ENCODE measurements around the gene NCS1.

Gene NCS1

DNA sequence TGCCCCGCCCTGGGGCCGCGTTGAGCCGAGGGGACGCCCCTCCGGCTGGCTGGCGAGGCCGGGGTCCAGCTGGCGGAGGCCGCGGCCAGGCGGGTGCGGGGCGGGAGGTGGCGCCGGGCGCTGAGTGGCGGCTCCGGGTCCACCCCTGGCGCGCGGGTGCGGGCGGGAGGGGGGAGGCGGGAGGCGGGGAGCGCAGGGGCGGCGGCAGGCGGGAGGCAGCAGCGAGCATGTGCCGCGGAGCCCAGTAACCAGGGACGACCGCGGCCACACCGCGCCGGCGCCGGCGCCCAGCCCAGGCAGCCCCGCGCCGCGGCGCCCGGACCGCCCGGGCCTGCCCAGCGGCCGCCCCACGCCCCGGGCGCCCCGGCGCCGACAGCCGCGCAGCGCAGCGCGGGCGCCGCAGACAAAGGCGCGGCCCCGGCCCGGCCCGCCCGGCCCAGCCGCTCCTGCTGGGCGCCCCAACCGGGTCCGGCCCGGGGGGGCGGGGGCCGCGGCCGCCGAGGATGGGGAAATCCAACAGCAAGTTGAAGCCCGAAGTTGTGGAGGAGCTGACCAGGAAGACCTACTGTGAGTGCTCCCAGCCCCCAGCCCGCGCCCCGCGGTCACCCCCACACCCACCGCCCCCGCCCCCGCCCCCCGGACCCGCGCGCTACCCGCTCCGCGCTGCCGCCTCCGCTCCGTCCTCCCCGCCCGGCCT, at the start of gene NCS1:
Gene NCS1 (plus strand): TSS at position 244 of the 697 bp plus-strand sequence. CDS start 260 bp downstream, at position 504.
- DNase-seq: peak; percentile 62 to 65

DNA sequence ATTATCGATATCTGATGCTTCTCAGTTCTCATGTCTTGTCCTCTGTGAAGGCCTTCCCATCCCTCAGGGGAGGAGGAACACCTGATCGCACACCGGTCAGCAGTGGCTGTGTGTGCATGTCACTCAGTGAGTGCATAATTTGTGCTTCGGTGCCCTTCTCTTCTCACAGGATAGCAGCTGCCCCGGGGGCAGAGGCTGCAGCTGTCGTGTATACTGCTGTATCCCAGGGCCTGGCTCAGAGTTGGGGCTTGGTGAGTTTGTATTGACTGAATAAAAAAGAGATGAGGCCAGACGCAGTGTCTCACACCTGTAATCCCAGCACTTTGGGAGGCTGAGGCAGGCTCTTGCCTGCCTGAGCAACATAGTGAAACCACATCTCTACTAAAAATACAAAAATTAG, 49.7 kb upstream of the NCS1 start:
- no peak for DNase-seq

DNA sequence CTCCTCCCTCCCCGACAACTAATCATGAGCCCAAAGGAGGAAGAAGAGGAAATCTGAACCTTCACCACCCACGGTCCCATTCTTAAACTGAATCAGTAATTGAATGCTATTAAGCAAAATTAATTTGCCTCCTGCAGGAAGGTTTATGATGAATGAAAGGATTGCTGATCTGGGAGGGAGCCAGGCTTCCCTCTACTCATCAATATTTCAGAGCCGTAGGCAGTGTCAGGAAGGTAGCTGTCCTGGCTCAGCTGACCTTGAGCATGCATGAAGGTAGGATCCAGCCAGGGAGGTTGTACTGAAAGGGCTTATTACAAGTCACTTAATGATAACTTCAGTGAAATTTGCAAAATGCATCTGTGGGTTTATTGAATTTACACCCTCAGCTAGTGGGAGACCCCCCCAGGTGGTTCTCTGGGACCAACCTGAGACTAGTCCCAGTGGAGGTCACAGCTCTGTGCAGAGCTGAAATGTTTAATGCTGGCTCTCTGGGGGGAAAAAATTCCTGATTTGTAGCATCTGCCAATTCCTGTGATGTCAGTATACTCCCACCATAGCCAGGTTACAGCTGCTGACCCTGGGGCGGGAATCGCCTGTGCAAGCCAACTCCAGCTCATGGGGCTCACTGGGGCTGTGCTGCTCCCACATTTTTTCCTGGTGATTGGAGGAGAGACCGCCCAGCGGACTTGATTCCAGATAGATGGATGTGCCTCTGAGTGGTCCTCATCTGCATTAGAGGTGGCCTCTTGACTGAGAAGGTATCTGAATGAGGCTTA, 47.9 kb upstream of the NCS1 start:
- DNase-seq: no peak

DNA sequence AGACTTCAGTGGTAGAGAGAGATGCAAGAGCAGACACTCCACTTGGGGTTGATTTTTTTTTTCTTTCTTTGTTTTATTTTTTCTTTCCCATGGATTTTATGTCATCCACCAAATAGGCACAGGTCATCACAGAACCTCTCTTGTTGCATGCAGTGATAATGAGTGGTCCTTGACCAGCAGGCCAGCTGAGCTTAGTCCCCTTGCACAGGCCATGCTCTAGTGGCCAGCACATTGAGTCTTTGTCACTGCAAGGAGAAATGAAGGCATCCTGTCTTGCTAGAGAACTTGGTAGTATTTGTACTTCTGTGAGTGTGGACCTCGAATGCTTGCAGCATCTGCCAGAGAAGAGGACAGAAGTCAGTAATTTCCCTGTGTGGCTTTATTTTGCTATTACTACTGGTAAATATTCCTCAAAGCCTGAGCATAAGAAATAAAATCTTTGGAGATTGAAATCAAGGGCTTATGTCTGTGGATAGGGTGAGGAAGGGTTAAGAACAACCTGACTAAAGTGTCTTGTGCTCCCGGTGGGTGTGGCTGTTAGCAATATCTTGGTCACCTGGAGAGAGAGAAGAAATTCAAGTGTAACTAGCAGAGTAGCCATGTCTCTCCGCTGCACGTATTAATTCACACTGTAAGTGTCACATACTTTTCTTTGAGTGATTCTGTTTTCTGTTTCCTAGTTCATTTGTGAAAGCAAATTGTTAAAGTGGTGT, 45.3 kb upstream of the NCS1 start:
- no peak for DNase-seq

DNA sequence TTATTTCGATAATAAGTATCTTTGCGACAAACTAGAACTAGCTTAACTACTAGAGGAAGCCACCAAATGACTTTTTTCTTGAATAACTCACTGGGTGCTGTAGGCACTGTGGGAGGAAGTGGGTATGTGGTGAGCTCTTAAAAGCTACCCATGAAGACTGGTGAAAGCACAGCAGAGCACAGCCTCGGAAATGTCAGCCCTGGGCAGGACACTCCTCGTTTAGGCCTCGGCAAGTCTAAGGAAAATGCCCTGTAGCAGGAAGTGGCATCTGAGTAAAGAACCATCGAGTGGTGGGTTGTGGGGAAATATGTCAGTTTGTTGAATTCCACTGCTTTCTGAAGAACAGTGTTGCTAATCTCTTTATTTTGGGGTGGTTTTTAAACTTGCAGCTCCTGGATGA, 44.0 kb upstream of the NCS1 start:
- DNase-seq: peak; percentile 41 to 79

DNA sequence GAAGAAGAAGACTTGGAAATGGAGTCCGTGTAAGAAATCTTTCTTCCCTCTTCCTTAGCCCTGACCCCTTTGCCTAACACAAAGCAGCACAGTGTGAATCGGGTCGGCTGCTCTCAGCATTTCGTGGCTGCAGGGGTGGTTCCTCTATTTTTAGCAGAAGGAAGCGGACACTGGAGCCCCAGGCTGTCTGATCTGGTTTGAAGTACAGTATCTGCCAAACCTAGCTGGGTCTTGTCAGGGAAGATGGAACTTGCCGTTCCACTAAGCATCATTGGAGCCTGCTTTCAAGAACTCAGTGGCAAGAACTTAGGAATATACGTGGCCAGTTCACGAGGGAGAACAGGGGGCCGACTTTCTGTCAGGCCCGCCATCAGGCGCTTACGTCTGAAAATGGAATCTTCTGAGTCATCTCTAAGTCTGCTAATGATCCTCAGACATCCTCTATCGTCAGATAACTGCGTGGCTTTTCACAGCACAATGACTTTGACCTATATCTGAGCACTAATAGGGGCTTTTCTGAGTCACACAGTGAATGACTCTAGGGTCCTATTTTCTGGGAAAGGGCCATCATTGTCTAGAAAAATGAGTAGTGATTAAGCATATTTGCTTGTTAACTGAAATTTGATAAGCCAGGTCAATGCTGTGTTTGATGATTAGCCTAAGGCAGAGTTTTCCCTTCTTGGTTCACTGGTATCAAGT, 43.3 kb upstream of the NCS1 start:
- DNase-seq: peak; percentile 25 to 72

DNA sequence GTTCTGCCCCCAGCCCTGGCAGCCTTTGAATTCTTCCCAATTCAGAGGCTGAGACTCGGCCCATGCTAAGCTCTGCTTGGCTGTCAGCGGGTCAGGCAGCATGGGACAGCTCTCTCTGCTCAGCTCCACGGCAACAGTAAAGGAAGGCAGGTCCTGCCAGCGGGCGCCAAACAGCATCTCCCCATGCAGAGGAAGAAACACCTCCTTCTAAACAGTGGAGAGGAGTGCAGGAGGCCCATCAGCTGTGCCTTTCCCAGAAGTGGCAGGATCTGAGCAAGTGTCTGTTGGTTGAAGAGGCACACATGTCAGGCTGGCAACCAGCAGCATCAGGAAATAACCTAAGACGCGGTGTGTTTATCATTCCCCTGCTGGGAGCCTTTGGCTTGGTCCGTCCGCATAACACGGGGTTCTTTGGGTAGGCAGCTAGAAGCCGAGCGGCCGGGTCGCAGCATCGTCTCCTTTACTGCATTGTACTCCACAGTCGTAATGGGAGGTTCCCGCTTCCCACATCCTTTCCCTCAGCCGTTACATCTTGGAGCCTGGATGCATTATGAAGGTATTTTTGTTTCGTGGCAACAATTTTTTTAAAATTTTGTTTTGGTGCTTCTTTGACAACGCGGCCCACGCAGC, 42.7 kb upstream of the NCS1 start:
- peak in 1 of 2 experiments; percentile 43 for DNase-seq

DNA sequence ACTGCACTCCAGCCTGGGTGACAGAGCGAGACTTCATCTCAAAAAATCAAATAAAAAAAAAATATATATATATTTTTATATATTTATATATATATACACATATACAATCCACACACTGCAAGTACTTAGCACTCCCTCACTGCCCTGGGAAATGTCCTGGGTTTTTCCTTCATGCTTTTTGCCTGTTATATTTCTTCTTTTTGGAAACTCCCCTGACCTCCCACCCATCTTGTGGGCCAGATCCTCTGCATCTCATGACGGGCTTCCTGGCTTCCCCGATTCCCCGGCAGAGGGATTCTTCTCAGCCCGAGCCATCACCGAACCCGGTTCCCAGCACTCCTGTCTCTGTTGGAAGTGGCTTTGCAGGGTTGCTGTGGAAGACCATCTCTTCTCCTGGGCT, 39.5 kb upstream of the NCS1 start:
- no peak for DNase-seq

DNA sequence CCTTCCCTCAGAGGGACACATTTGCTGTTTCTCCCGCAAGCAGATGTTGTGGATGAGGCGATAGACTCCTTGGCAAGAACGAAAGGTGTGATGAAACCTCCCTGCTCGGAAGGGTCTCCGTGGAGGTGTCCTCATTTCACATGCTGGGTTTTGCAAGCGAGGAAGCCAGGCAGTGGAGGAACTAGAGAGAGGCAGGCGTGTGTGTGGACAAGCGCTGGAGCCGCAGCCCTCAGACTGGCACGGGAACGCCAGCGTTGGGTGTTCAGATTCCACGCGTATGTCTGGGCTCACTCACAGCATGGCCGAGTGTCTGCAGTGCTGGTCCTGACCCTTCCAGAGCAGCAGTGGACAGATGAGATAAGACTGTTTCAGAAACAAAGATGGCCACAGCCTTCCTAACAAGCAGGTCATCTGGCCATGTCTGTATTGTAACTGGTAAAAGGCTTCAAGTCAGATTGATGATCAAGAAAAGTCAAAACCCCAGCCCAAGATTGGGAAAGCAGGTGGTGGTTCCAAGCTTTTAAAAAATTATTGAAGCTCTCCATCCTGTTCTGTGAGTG, 35.0 kb upstream of the NCS1 start:
- DNase-seq: no peak

DNA sequence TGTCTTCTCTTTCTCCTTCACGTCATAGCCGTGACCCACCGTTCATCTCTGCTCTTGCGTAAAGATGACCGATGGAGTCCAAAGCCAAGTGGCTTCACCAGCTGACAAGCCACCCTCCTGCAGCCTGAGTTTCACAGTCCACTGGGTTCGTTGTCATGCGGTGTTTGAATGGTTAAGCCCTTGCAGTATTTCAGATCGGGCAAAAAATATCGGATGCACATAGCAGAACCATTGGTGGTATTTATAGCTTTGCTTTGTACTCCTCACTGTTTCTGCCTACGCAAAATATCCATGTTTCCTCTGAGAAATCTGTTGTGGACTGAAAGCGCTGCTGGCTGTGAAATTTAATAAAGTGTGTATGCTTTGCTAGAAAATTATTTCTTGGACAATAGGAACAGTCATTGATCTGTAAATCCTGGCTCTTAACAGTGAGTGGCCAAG, 34.5 kb upstream of the NCS1 start:
- no peak for DNase-seq

DNA sequence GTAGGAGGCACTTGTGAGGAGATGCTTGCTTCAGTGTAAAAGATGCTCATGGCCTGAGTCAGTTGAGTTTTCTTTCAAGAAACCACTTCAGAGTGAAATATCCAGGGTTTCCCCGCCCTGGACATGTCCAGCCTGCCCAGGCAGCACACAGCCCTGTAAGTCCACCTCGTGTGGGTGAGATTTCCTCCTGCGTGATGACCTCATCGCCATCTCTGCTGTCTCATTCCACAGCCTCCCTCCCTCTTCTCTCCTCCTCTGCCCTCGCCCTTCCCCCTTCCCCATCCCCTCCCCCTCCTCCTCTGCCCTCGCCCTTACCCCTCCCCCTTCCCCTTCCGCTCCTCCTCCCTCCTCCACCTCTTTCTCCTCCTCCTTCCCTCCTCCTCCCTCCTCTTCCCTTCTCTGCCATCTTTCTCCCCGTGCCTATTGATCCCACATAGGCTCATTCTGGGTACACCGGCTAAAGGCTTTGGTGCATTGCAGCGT, 34.0 kb upstream of the NCS1 start:
- no peak for DNase-seq

DNA sequence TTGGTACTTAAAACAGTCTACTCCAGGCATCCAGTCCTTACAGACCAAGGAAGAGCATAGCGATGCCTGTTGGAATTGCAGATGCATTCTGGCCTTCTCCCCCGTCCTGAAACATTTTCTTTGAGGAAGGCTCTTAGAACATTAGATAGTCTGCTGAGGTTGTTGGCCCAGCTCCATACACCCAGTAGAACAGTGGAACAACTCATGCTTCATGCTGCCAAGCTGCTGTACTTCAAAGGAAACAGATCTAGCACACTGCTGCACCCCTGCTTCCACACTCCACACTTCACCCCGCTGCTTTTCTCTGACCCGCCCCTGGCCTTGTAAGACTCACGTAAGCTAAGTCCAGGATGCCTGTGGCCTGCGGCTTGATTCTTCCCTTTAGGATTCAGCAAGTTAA, 33.4 kb upstream of the NCS1 start:
- DNase-seq: peak in 1 of 2 experiments; percentile 18

DNA sequence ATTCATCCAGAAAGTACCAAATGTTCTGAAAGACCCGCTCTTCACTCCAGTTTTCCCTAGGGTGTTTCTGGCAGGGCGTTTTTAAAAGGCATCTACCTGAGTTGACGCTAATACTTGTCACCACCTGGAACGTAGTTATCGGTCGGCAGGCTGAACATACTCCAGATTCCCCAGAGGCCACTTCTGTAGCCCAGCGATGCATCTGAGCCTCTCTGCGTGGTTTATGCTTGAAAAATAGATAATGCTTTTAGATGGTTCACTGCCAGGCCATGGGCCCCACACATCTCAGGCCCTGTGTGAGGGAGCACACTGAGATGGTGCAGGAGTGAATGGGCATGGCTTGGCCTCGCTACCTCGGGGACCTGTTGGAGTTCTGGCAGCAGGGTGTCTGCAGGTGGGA, 33.0 kb upstream of the NCS1 start:
- no peak for DNase-seq

DNA sequence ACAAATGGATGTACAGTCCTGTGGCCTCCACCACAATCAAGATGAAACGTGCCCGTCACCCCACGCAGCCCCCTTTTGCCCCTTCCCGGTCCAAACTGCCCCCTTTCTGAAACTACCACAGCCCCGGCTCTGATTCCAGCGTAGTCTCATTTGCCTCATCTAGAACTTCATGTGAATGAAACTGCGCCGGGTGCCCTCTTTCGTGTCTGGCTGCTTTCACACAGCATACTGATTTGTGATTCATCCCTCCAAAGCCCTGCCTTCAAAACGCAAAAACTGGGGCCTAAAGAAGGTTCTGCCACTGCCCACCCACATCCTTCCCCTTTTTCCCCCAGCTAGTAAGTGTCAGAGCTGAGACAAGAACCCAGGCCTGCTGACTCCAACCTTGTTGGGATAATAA, 31.5 kb upstream of the NCS1 start:
- DNase-seq: peak; percentile 15 to 18

DNA sequence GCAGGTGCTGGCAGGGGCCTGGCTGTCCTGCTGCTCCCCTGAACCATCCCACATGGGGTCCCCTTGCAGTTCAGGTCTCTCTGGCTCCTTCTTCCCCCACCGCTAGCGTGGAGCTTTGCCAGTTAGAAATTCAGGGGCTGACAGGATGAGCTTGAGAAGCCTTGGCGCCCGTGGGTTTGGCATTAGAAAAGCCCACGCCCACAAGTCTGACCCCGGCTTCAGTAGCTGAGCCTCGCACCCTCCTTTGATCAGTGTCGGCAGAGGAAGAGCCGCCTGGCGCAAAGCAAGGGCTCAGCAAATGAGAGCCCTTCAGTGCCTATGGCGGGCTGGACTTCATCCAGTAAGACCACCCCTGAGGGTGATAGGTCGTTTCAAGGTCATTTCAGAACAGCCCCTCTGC, 30.1 kb upstream of the NCS1 start:
- no peak for DNase-seq

DNA sequence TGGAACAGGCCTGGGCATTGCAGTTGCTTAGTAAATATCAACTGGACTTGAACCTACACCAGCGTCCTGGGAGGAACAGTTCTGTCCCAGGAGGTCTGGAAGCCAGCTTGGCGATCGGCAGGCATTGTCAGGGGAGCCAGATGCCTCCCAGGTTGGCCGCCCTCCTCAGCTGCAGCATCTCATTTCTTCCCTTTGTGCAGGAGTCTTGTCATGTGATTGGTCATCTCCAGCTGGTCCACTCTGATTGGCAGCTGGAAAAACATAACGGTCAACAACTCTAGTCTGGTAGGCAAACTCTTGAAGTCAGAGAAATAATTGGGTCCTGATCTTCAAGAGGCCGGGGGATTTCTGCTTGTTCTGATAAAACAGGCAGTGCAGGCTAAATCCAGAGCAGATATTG, 29.6 kb upstream of the NCS1 start:
- no peak for DNase-seq

DNA sequence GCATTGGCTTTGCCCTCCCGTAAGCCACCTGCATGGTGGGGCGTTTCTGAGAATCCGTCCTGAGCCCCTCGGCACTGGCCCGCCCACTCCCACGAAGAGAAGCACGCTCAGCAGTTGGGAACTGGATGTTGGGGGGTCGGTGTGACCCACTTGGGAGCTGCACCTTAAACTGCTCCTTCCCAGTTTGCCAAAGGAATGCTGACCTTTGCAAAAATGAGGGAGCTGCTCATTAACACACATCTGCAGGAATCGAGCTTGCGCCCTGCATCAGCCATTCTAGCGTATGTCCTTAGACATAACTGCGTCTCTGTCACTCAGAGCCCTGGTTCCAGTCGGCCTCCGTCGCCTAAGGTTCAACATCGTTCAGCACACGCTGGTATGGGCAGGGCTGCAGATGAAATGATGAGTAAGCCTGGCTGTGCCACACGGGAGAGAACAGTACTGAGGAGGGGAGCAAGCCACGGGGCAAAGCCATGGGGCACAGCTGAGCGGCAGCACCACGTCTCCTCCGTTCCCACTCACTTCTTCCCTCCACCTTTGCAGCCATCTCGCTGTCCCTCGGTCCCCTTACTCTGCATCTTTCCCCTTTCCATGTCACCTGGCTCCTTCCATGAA, 28.8 kb upstream of the NCS1 start:
- DNase-seq: no peak

DNA sequence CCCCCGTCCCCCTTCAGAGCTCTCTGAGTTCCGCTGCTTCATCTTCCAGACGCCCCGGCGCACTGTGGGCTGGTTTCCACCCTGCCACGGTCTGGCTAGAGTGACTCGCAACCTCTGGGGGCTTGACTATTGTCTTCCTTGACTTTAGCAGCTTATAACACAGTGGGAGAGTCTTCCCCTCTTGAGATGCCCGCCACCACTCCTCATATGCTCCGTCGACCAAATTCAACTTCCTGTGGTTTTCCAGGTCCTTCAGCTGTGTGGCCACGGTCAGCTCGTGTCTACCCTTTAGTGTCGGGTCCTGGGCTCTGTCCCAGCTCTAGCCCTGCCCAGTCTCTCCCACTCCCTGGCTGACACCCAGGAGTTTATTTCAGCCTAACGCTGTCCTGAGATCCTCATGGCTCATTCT, 28.2 kb upstream of the NCS1 start:
- DNase-seq: peak in 1 of 2 experiments; percentile 35

DNA sequence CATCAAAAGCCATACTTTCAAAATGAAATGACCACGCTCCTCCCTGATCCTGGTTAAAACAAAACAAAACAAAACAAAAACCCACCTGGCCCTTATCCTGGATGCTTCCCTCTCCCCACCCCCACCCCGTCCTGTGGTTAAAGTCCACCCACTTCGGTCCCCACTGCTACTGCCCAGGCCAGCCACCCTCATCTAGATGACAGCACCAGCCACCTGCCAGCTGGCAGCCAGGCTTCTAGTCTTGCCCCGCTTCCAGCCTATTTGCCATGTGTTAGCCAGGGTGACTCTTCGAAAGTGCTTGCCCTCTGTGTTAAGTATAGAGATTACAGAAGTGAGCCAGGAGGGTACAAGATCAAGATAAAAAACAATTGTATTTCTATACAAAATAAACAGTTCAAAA, 27.5 kb upstream of the NCS1 start:
- DNase-seq: no peak

DNA sequence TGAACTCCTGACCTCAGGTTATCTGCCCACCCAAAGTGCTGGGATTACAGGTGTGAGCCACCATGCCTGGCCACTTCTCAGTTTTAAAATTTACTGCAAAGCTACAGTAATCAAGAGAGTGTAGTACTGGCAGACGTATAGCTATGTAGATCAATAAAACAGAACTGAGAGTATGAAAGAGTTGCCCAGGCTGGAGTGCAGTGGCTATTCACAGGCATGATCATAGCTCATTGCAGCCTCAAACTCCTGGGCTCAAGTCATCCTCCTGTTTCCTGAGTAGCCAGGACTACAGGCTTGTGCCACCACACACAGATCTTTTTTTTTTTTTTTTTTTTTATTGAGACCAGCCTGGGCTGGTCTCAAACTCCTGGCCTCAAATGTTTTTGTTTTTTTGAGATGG, 26.5 kb upstream of the NCS1 start:
- DNase-seq: no peak

DNA sequence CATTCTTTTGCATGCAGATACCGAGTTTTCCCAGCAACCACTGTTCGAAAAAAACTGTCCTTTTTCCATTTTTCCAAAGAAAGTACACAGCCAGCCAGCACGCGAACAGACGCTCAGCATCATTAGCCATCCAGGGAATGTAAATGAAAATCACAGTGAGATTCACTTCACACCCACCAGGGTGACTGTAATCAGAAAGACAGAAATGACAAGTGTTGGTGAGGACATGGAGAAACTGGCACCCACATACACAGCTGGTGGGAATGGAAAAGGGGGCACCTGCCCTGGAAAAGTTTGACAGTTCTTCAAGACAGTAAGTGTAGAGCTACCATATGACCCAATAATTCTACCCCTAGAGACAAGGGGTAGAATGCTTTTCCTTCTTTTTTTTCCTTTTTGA, 25.0 kb upstream of the NCS1 start:
- DNase-seq: no peak

DNA sequence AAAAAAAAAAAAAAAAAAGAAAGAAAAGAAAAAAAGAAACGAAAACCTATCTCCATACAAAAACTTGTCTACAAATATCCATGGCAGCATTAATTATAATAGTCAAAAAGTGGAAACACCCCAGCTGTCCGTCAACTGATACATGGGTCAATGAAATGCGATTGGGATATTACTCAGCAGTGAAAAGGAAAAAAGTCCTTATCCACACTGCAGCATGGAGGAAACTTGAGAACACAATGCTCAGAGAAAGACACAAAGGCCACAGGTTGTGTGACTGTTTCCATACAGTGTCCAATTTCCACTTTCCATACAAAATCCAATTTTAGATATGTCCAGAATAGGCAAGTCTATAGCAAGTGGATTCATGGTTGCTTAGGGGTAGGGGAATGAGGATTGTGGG, 24.3 kb upstream of the NCS1 start:
- DNase-seq: no peak
